Urinary bladder (tissue), 4 donors: ENCODE measurements around the gene HAVCR2. TPM values are rescaled to one million over a fixed set of nuclear protein-coding genes. Genes with fewer than 3 reads are reported as not detected.

ENCODE experiments used
- DNase-seq: peaks from one replicate; pipeline ENCODE4 v3.0.0-alpha.2; 2015; ENCODE audit errors: extremely low spot score
- H3K27ac ChIP-seq: one replicate; pipeline ENCODE4 v1.5.1; 2013; ENCODE audit warnings: low read depth, mild to moderate bottlenecking, moderate library complexity
- H3K36me3 ChIP-seq: one replicate; pipeline ENCODE4 v1.6.1; 2013; ENCODE audit warnings: mild to moderate bottlenecking, moderate library complexity; ENCODE audit not compliant: insufficient read depth
- H3K4me1 ChIP-seq: one replicate; pipeline ENCODE4 v1.6.1; 2013; ENCODE audit warnings: mild to moderate bottlenecking, moderate library complexity; ENCODE audit not compliant: insufficient read depth
- H3K4me3 ChIP-seq: one replicate; pipeline ENCODE4 v1.5.1; 2013; ENCODE audit warnings: low read depth, low read length
- WGBS: extraction: QIAGEN DNeasy Blood & Tissue Kit; methylation state at CpG from one replicate; pipeline ENCODE4 v1.1.7; 2013; 5-methylcytosine and 5-hydroxymethylcytosine counted together
- polyA plus RNA-seq: library from polyadenylated mRNA; stranded (reverse); fragments of 200-250 nt; gene quantifications from one replicate; pipeline ENCODE4 v1.2.3, GENCODE V29; 2013
- total RNA-seq: library from RNA; depleted of rRNA; stranded (reverse); fragments of >200 nt; gene quantifications from one replicate; pipeline ENCODE4 v1.2.3, GENCODE V29; 2014
- donor health status: healthy with polysubstance abuse.
- donor health status: healthy.

HAVCR2 gene
- total and polyA plus RNA-seq, 2 donors = 3.8 to 8.7 TPM

- no peak overlapping the region for H3K27ac ChIP-seq
- H3K4me3 ChIP-seq = no peak overlapping the region
- no peak for DNase-seq
- no peaks in the 10 kb centered on the region for H3K4me1 ChIP-seq
- H3K36me3 ChIP-seq = no peaks in the 10 kb centered on the region
- WGBS = 21% methylated on average over 1 of the region's 1 CpG
Observed at GRCh38 chr5:157115502-157115901, 6.7 kb upstream of the HAVCR2 start.

GRCh38 chr5:157115012-157115411 lies 6.2 kb upstream of the HAVCR2 start:
- Histone ChIP-seq H3K36me3 (no peaks in the 10 kb centered on the region), H3K4me3 (no peak overlapping the region), H3K27ac (no peak overlapping the region), H3K4me1 (no peaks in the 10 kb centered on the region)
- DNase-seq = no peak

GRCh38 chr5:157113002-157113401 lies 4.2 kb upstream of the HAVCR2 start:
- Histone ChIP-seq H3K27ac (no peak overlapping the region), H3K4me1 (no peaks in the 10 kb centered on the region), H3K36me3 (no peaks in the 10 kb centered on the region), H3K4me3 (no peak overlapping the region)
- no peak for DNase-seq
- WGBS = 47% methylated on average over 5 of the region's 5 CpGs

- Histone ChIP-seq H3K27ac (no peak overlapping the region), H3K4me3 (no peak overlapping the region), H3K36me3 (no peaks in the 10 kb centered on the region), H3K4me1 (no peaks in the 10 kb centered on the region)
- 56% methylated on average over 1 of the region's 1 CpG for WGBS
- DNase-seq = no peak
Observed at GRCh38 chr5:157109744-157110143, 900 bp upstream of the HAVCR2 start.

GRCh38 chr5:157107508-157107907 lies 1.3 kb downstream of the HAVCR2 start:
- Histone ChIP-seq H3K27ac (no peak overlapping the region), H3K4me3 (no peak overlapping the region), H3K36me3 (no peaks in the 10 kb centered on the region), H3K4me1 (no peaks in the 10 kb centered on the region)
- no peak for DNase-seq
- WGBS = 63% methylated on average over 3 of the region's 3 CpGs

GRCh38 chr5:157106630-157107461 lies 2.0 kb downstream of the HAVCR2 start:
- WGBS = 82% methylated on average over 14 of the region's 14 CpGs

GRCh38 chr5:157100140-157100679 lies 8.6 kb downstream of the HAVCR2 start:
- no peaks in the 10 kb centered on the region for H3K36me3 ChIP-seq
- WGBS = 71% methylated on average over 2 of the region's 2 CpGs
- H3K27ac ChIP-seq = no peak overlapping the region
- H3K4me1 ChIP-seq = no peaks in the 10 kb centered on the region
- DNase-seq = no peak
- no peak overlapping the region for H3K4me3 ChIP-seq

More at GRCh38 chr5:157106630-157107461, 2.0 kb downstream of the HAVCR2 start:
- Histone ChIP-seq H3K4me3 (no peak overlapping the region), H3K4me1 (no peaks in the 10 kb centered on the region), H3K27ac (no peak overlapping the region), H3K36me3 (no peaks in the 10 kb centered on the region)
- DNase-seq = no peak

GRCh38 chr5:157088342-157088990 lies 20.4 kb downstream of the HAVCR2 start:
- no peak overlapping the region for H3K4me3 ChIP-seq
- H3K36me3 ChIP-seq = no peaks in the 10 kb centered on the region
- H3K4me1 ChIP-seq = no peaks in the 10 kb centered on the region
- WGBS = 73% methylated on average over 3 of the region's 3 CpGs
- H3K27ac ChIP-seq = no peak overlapping the region
- DNase-seq = no peak

- no peaks in the 10 kb centered on the region for H3K36me3 ChIP-seq
- no peak overlapping the region for H3K4me3 ChIP-seq
- no peak overlapping the region for H3K27ac ChIP-seq
- H3K4me1 ChIP-seq = no peaks in the 10 kb centered on the region
- WGBS = 87% methylated on average over 8 of the region's 8 CpGs
- DNase-seq = no peak
Observed at GRCh38 chr5:157086751-157087359, 22.0 kb downstream of the HAVCR2 start.

- Histone ChIP-seq H3K36me3 (no peaks in the 10 kb centered on the region), H3K27ac (no peak overlapping the region), H3K4me1 (no peaks in the 10 kb centered on the region), H3K4me3 (no peak overlapping the region)
- DNase-seq = no peak
- WGBS = 64% methylated on average over 4 of the region's 4 CpGs
Observed at GRCh38 chr5:157085930-157086329, 22.9 kb downstream of the HAVCR2 start.

- Histone ChIP-seq H3K4me3 (no peak overlapping the region), H3K4me1 (no peaks in the 10 kb centered on the region), H3K36me3 (no peaks in the 10 kb centered on the region), H3K27ac (no peak overlapping the region)
- DNase-seq = no peak
- WGBS = 66% methylated on average over 2 of the region's 2 CpGs
Observed at GRCh38 chr5:157080286-157080685, 28.6 kb downstream of the HAVCR2 start.

GRCh38 chr5:157076558-157076957 lies 32.3 kb downstream of the HAVCR2 start:
- no peak overlapping the region for H3K4me3 ChIP-seq
- no peaks in the 10 kb centered on the region for H3K36me3 ChIP-seq
- DNase-seq = no peak
- WGBS = 54% methylated on average over 4 of the region's 4 CpGs
- no peak overlapping the region for H3K27ac ChIP-seq
- no peaks in the 10 kb centered on the region for H3K4me1 ChIP-seq

GRCh38 chr5:157072508-157072907 lies 36.3 kb downstream of the HAVCR2 start:
- WGBS = 67% methylated on average over 3 of the region's 3 CpGs
- H3K4me3 ChIP-seq = no peak overlapping the region
- DNase-seq = no peak
- H3K4me1 ChIP-seq = no peaks in the 10 kb centered on the region
- H3K27ac ChIP-seq = no peak overlapping the region
- H3K36me3 ChIP-seq = no peaks in the 10 kb centered on the region

GRCh38 chr5:157069949-157070348 lies 38.9 kb downstream of the HAVCR2 start:
- Histone ChIP-seq H3K4me3 (no peak overlapping the region), H3K4me1 (no peaks in the 10 kb centered on the region), H3K27ac (no peak overlapping the region), H3K36me3 (no peaks in the 10 kb centered on the region)
- no peak for DNase-seq
- WGBS = 85% methylated on average over 3 of the region's 3 CpGs
